MM.1S (cell line): ENCODE measurements around the gene NFXL1.

Experiments used
- DNase-seq: peaks from one replicate; pipeline ENCODE4 v3.0.0-alpha.2; 2015
- H2AFZ ChIP-seq: fragments of 300-600 bp; sonication (generic); 2 replicates; pipeline ENCODE4 v1.6.0; 2016; ENCODE audit warnings: antibody characterized with exemption, low read length
- H3F3A ChIP-seq: fragments of 300-600 bp; sonication (generic); 2 replicates; pipeline ENCODE4 v1.6.1; 2016; ENCODE audit warnings: mild to moderate bottlenecking, antibody characterized with exemption, low read length, moderate library complexity, mixed read lengths; ENCODE audit not compliant: insufficient read depth
- H3K27ac ChIP-seq: fragments of 300-600 bp; sonication (generic); 2 replicates; pipeline ENCODE4 v1.5.1; 2016; ENCODE audit warnings: mild to moderate bottlenecking, low read length
- H3K27me3 ChIP-seq: fragments of 300-600 bp; sonication (generic); replicated peaks from 2 replicates; pipeline ENCODE4 v1.6.0; 2016; ENCODE audit warnings: low read length; ENCODE audit not compliant: insufficient read depth
- H3K36me3 ChIP-seq: fragments of 300-600 bp; sonication (generic); replicated peaks from 2 replicates; pipeline ENCODE4 v1.6.1; 2016; ENCODE audit warnings: mild to moderate bottlenecking, low read length, mixed read lengths; ENCODE audit not compliant: insufficient read depth
- H3K4me1 ChIP-seq: fragments of 300-600 bp; sonication (generic); 2 replicates; pipeline ENCODE4 v1.6.1; 2016; ENCODE audit warnings: low read length, mixed read lengths
- H3K4me2 ChIP-seq: fragments of 300-600 bp; sonication (generic); 2 replicates; pipeline ENCODE4 v1.6.0; 2016; ENCODE audit warnings: low read depth, low read length
- H3K4me3 ChIP-seq: fragments of 300-600 bp; sonication (generic); 2 replicates; pipeline ENCODE4 v1.5.1; 2016; ENCODE audit warnings: low read length, mixed read lengths
- H3K79me2 ChIP-seq: fragments of 300-600 bp; sonication (generic); 2 replicates; pipeline ENCODE4 v1.6.1; 2016; ENCODE audit warnings: mixed run types, low read length, mixed read lengths
- H3K9ac ChIP-seq: fragments of 300-600 bp; sonication (generic); 2 replicates; pipeline ENCODE4 v1.6.1; 2016; ENCODE audit warnings: low read length, mixed read lengths
- H3K9me2 ChIP-seq: fragments of 300-600 bp; sonication (generic); replicated peaks from 2 replicates; pipeline ENCODE4 v1.6.1; 2016; ENCODE audit warnings: mild to moderate bottlenecking, low read length, mixed read lengths; ENCODE audit not compliant: insufficient read depth
- H3K9me3 ChIP-seq: fragments of 300-600 bp; sonication (generic); replicated peaks from 2 replicates; pipeline ENCODE4 v1.6.1; 2016; ENCODE audit warnings: mild to moderate bottlenecking, low read length, mixed read lengths; ENCODE audit not compliant: insufficient read depth
- H4K20me1 ChIP-seq: fragments of 300-600 bp; sonication (generic); 2 replicates; pipeline ENCODE4 v1.6.1; 2016; ENCODE audit warnings: mild to moderate bottlenecking, low read length, moderate library complexity, mixed read lengths; ENCODE audit not compliant: insufficient read depth
- CTCF ChIP-seq: fragments of 300-600 bp; sonication (generic); IDR thresholded peaks from 2 replicates; pipeline ENCODE4 v1.5.1; 2016; ENCODE audit warnings: antibody characterized with exemption, low read length, mixed read lengths
- EZH2 ChIP-seq: fragments of 300-600 bp; sonication (generic); optimal IDR thresholded peaks from 2 replicates; pipeline ENCODE3; 2017; ENCODE audit warnings: low read depth, mild to moderate bottlenecking, antibody characterized with exemption, low read length, mixed read lengths
- EZH2phosphoT487 ChIP-seq: fragments of 300-600 bp; sonication (generic); IDR thresholded peaks from 2 replicates; pipeline ENCODE4 v1.6.1; 2018; ENCODE audit warnings: antibody characterized with exemption, low read length

Gene NFXL1

DNA sequence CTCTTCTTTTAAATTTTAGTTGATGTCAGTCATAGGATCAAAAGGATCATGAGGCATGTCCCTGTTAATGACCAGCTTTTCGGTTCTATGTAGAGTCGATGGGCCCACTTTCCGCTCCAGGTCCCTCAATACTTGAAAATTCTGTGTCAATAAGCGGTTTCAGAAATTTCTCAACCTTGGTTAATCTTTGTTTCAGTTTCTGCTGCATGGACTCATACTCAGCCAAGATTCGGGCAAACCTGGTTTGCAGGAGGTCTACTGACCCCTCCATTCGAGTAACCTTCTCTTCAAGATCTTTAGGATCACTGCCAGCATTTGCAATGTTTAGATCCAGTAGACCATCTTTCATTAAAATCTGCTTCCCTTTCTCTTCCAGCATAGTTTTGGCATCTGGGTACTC lies 22.0 kb upstream of the NFXL1 start:
- Histone ChIP-seq H3K4me1 (no peaks in the 10 kb centered on the region), H3K4me2 (no peak overlapping the region), H3F3A (no peaks in the 10 kb centered on the region), H2AFZ (no peak overlapping the region), H3K79me2 (no peaks in the 10 kb centered on the region), H3K4me3 (no peak overlapping the region), H3K9ac (no peak overlapping the region), H3K9me3 (no peaks in the 10 kb centered on the region), H3K9me2 (no peaks in the 10 kb centered on the region), H3K27ac (no peak overlapping the region), H3K27me3 (no peaks in the 10 kb centered on the region), H3K36me3 (no peaks in the 10 kb centered on the region), H4K20me1 (no peaks in the 10 kb centered on the region)
- TF ChIP-seq CTCF = no peak
- no peak for TF ChIP-seq EZH2phosphoT487
- TF ChIP-seq EZH2 = no peak
- no peak for DNase-seq

DNA sequence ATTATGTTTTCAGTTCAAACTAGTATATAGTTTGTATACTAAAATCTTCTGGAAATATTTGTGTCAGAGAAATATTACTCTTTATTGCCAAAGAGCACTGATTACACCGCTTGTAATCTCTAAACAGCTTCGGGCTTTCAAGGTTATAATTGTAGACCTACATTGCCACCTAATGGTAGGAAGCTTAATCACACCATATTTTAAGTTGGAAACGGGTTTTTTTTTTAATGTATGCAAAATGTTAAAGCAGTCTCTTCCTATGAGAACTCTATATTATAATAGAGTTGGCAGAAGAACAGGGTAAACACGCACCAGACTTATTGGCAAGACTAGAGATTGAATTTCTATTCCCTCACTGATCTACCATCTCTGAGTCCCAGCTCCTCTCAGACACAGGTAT lies 19.5 kb upstream of the NFXL1 start:
- Histone ChIP-seq H3K4me3 (no peak overlapping the region), H2AFZ (no peak overlapping the region), H3K9me2 (no peaks in the 10 kb centered on the region), H3K36me3 (no peaks in the 10 kb centered on the region), H4K20me1 (no peaks in the 10 kb centered on the region), H3K4me1 (no peaks in the 10 kb centered on the region), H3K4me2 (no peak overlapping the region), H3K27me3 (no peaks in the 10 kb centered on the region), H3K79me2 (no peaks in the 10 kb centered on the region), H3K9ac (no peak overlapping the region), H3K9me3 (no peaks in the 10 kb centered on the region), H3F3A (no peaks in the 10 kb centered on the region), H3K27ac (no peak overlapping the region)
- no peak for TF ChIP-seq EZH2
- peak; percentile 59 for TF ChIP-seq CTCF
- no peak for TF ChIP-seq EZH2phosphoT487
- DNase-seq = peak; percentile 61

DNA sequence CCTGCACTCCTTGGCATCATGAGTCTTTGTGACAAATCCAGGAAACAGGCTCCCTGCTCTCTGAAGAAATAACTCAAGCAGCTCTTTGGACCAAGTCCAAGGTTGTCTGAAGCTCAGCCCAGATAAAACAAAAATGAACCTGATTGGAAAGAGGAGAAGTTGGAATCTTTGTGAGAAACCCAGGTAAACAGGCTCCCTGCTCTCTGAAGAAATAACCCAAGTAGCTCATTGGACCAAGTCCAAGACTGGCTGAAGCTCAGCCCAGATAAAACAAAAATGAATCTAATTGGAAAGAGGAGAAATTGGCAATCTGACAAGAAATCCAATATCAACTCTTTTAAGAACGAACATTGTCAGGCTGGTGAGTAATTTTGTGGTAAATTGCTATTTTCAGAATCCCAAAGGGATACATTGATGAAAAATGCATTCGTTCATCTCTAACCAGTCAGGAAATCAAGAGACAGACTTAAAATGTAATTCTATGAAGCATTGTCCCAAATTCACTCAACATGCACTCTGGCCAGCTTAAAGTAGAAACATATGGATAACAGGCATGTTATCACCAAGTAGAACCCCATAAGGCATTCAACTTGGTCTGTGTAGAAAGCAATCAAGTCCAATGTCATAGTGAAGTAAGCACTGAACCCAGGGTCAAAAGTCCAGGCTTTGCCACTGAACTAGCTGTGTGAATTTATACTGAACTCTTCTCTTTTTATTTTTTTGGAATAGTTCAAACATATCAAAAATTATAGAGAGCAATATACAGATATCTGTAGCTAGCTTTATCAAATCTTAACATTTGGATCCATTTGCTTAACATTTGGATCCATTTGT lies 16.8 kb upstream of the NFXL1 start:
- H3K4me2 ChIP-seq = no peak overlapping the region
- TF ChIP-seq EZH2 = no peak
- no peak for TF ChIP-seq EZH2phosphoT487
- TF ChIP-seq CTCF = no peak
- H3K27ac ChIP-seq = no peak overlapping the region

More for the DNA sequence above, 16.8 kb upstream of the NFXL1 start:
- Histone ChIP-seq H3K36me3 (no peaks in the 10 kb centered on the region), H3K9me3 (no peaks in the 10 kb centered on the region), H3K9me2 (no peaks in the 10 kb centered on the region), H3K79me2 (no peaks in the 10 kb centered on the region), H3F3A (no peaks in the 10 kb centered on the region), H3K4me1 (no peaks in the 10 kb centered on the region), H3K27me3 (no peaks in the 10 kb centered on the region), H3K4me3 (no peak overlapping the region), H3K9ac (no peak overlapping the region), H2AFZ (no peak overlapping the region), H4K20me1 (no peaks in the 10 kb centered on the region)
- DNase-seq = no peak
